Ovary (tissue), 9 donors: Measurements from ENCODE around the gene PGBD1. TPM values are rescaled to one million over a fixed set of nuclear protein-coding genes. Genes with fewer than 3 reads are reported as not detected.

Experiments
- DNase-seq, 5 donors: peaks; one replicate each; pipeline ENCODE4 v3.0.0-alpha.2; 2019 to 2020
- H3K27ac ChIP-seq, 2 donors: fragments of 200-600 bp; one replicate each; pipeline versions ENCODE4 v1.5.1 to v1.8.0; 2019 to 2022
- H3K27me3 ChIP-seq: fragments of 200-600 bp; one replicate; pipeline ENCODE4 v1.8.0; 2022
- H3K36me3 ChIP-seq: fragments of 200-600 bp; sonication (generic); one replicate; pipeline ENCODE4 v1.5.1; 2019
- H3K4me1 ChIP-seq: one replicate; pipeline ENCODE4 v1.8.1; 2013; ENCODE audit warnings: mild to moderate bottlenecking, moderate library complexity; ENCODE audit not compliant: insufficient read depth
- H3K4me3 ChIP-seq: fragments of 200-600 bp; sonication (generic); one replicate; pipeline ENCODE4 v1.5.1; 2017
- H3K9me3 ChIP-seq, 2 donors: fragments of 200-600 bp in 1 of 2; sonication (generic) in 1 of 2; one replicate each; pipeline versions ENCODE4 v1.5.1 to v1.8.1; 2013 to 2019; ENCODE audit warnings: mild to moderate bottlenecking in 1 of 2, moderate library complexity in 1 of 2
- CTCF ChIP-seq, 3 donors: fragments of 450-650 bp in 2 of 3; fragments of 200-600 bp in 1 of 3; IDR thresholded peaks; one replicate each; pipeline versions ENCODE4 v1.5.1 to v1.8.0; 2016 to 2022; ENCODE audit warnings: antibody characterized with exemption in 3 of 3, mild to moderate bottlenecking in 1 of 3
- EP300 ChIP-seq: sonication (generic); formaldehyde crosslinking; IDR thresholded peaks from one replicate; pipeline ENCODE4 v1.6.1; 2017; ENCODE audit warnings: antibody characterized with exemption
- POLR2A ChIP-seq: fragments of 450-650 bp; IDR thresholded peaks from one replicate; pipeline ENCODE4 v1.6.1; 2017; ENCODE audit warnings: antibody characterized with exemption, mild to moderate bottlenecking, moderate library complexity
- WGBS, 3 donors: extraction: QIAGEN DNeasy Blood & Tissue Kit in 1 of 3; methylation state at CpG; one replicate each; pipeline versions ENCODE4 v1.1.5 to v1.1.7; 2013 to 2017; 5-methylcytosine and 5-hydroxymethylcytosine counted together
- intact Hi-C, 4 donors: fragments of 100-400 bp; cut with DNase I; formaldehyde crosslinking; loops; one replicate each; pipeline versions ENCODE4 v1.11.0 to v1.15.1; 2022 to 2023
- polyA plus RNA-seq, 2 donors: library from polyadenylated mRNA; stranded (reverse); fragments of 200-250 nt in 1 of 2; fragments of 350-450 nt in 1 of 2; fragmentation: Illumina TruSeq in 1 of 2; extraction: RNeasy Lipid Tissue Mini Kit (QIAGEN cat#74804) in 1 of 2; gene quantifications; one replicate each; pipeline ENCODE4 v1.2.3, GENCODE V29; 2013 to 2014
- total RNA-seq, 7 donors: library from RNA; depleted of rRNA in 2 of 7; stranded (reverse); fragments of >200 nt in 2 of 7; fragmentation: NEBNext Ultra II Directional in 3 of 7; extraction: Animal tissue kit (Norgen Biotek cat#: 25700) in 3 of 7; gene quantifications; one replicate each; pipeline versions ENCODE4 v1.1.0 to v1.2.4, GENCODE V29; 2016 to 2023
- donor health status: DM: no; HTN: no; CAD: no; lungs with moderate emphysema.
- donor health status: DM: no; HTN: no; CAD: no.
- donor health status: Bipolar disorder and iron deficiency.
- donor health status: DM: yes; HTN: yes; CAD: no.
- donor health status: DM: no; HTN: no; CAD: no.
- donor health status: DM: yes; HTN: yes; CAD: no.

Gene PGBD1
- total and polyA plus RNA-seq, 9 donors, result 1.8 to 5.0 (median 3.5) TPM

GRCh38 chr6:28264834-28265401, 16.5 kb upstream of the PGBD1 start:
- no peaks in the 10 kb centered on the region for H3K36me3 ChIP-seq
- intact Hi-C loops, result loop anchor here in 1 of 4 donors (10.0 kb wide), 1 partner anchor 90 kb away; no protein-coding TSS in a partner anchor
- 57 to 60% (median 58%) methylated on average over 4 of the region's 4 CpGs for WGBS, 3 donors

GRCh38 chr6:28266563-28266961, 14.8 kb upstream of the PGBD1 start:
- H3K27ac ChIP-seq, result peak overlapping the region in 1 of 2 donors; percentile 77
- 0 to 3% (median 2%) methylated on average over 5 of the region's 5 CpGs for WGBS, 3 donors
- intact Hi-C loops, result loop anchor here in 1 of 4 donors (10.0 kb wide), 1 partner anchor 88 kb away; no protein-coding TSS in a partner anchor

More at GRCh38 chr6:28264834-28265401, 16.5 kb upstream of the PGBD1 start:
- DNase-seq, result no peak
- peaks cover 1% of the 10 kb centered on the region for H3K4me1 ChIP-seq
- H3K9me3 ChIP-seq, result no peaks in the 10 kb centered on the region
- no peak for TF ChIP-seq EP300
- no peak for TF ChIP-seq POLR2A
- no peak for TF ChIP-seq CTCF (IDR thresholded peaks at IDR 0.05)
- no peak overlapping the region for H3K4me3 ChIP-seq
- H3K27me3 ChIP-seq, result no peaks in the 10 kb centered on the region
- H3K27ac ChIP-seq, result no peak overlapping the region

GRCh38 chr6:28266962-28267694, 14.2 kb upstream of the PGBD1 start, which contains the start of gene ZSCAN26:
TSS of gene ZSCAN26 (plus strand) at chr6:28267143. CDS start at chr6:28271920, 4,777 bp downstream.
- Histone ChIP-seq H3K9me3 (no peaks in the 10 kb centered on the region), H3K4me3 (peak within 1 kb of the TSS; percentile 86), H3K27me3 (no peaks in the 10 kb centered on the region), H3K36me3 (no peaks in the 10 kb centered on the region), H3K27ac (peak within 1 kb of the TSS; percentile 77), H3K4me1 (peaks cover 1% of the 10 kb centered on the region)
- WGBS, 3 donors, result 0 to 1% (median 0%) methylated on average over 29 to 32 of the region's 32 CpGs
- DNase-seq, result peak; percentile 81 to 92 (median 86)
- intact Hi-C loops, result loop anchor here in 1 of 4 donors (10.0 kb wide), 1 partner anchor 88 kb away; no protein-coding TSS in a partner anchor
- TF ChIP-seq CTCF (IDR thresholded peaks at IDR 0.05) (no peak), POLR2A (peak; percentile 37)

More at GRCh38 chr6:28266563-28266961, 14.8 kb upstream of the PGBD1 start:
- Histone ChIP-seq H3K36me3 (no peaks in the 10 kb centered on the region), H3K4me1 (peaks cover 1% of the 10 kb centered on the region), H3K27me3 (no peaks in the 10 kb centered on the region), H3K9me3 (no peaks in the 10 kb centered on the region), H3K4me3 (peak overlapping the region; percentile 86)
- no peak for DNase-seq
- TF ChIP-seq CTCF (IDR thresholded peaks at IDR 0.05) (no peak), EP300 (no peak), POLR2A (no peak)

- H3K27ac ChIP-seq, result peak overlapping the region in 1 of 2 donors; percentile 77
- TF ChIP-seq POLR2A (no peak), CTCF (IDR thresholded peaks at IDR 0.05) (no peak), EP300 (no peak)
- H3K4me1 ChIP-seq, result peaks cover 1% of the 10 kb centered on the region
- intact Hi-C loops, result loop anchor here in 1 of 4 donors (10.0 kb wide), 1 partner anchor 87 kb away; no protein-coding TSS in a partner anchor
- DNase-seq, result no peak
- H3K36me3 ChIP-seq, result no peaks in the 10 kb centered on the region
- WGBS, 3 donors, result 3 to 4% (median 3%) methylated on average over 1 of the region's 1 CpG
- no peaks in the 10 kb centered on the region for H3K9me3 ChIP-seq
- no peaks in the 10 kb centered on the region for H3K27me3 ChIP-seq
- peak overlapping the region; percentile 86 for H3K4me3 ChIP-seq
Measured at GRCh38 chr6:28267695-28268059, 13.7 kb upstream of the PGBD1 start.
